ENCODE measurements around the gene SNX5. TPM values are rescaled to one million over a fixed set of nuclear protein-coding genes. Genes with fewer than 3 reads are reported as not detected.

Gene SNX5
- total RNA-seq, 2 donors from 2014 or later, result 48.3 to 84.8 TPM

DNA sequence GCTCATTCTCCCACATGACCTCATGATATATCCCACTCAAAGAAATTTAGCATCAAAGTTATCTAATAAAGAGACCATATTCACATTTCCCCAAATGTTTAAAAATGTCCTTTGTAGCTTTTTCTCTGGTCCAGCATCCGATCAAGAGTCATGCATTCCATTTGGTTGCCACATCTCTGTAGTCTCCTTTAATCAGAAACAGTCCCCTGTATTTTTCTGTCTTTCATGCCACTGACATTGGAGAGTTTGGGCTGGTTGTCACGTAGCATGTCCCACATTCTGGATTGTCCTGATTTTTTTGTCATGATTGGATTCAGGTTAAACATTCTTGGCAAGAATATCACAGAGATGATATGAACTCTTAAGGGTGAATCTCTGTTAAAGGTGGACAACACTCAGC lies 55.7 kb downstream of the SNX5 start:
- no peak for DNase-seq (ENCODE audit: low spot score)
- H3K36me3 ChIP-seq, result no peaks in the 10 kb centered on the region
- H3K27ac ChIP-seq, result no peak overlapping the region
- TF ChIP-seq POLR2AphosphoS5 (IDR thresholded peaks at IDR 0.05) (no peak), POLR2A (IDR thresholded peaks at IDR 0.05) (no peak)
- TF ChIP-seq, protein P1, sequence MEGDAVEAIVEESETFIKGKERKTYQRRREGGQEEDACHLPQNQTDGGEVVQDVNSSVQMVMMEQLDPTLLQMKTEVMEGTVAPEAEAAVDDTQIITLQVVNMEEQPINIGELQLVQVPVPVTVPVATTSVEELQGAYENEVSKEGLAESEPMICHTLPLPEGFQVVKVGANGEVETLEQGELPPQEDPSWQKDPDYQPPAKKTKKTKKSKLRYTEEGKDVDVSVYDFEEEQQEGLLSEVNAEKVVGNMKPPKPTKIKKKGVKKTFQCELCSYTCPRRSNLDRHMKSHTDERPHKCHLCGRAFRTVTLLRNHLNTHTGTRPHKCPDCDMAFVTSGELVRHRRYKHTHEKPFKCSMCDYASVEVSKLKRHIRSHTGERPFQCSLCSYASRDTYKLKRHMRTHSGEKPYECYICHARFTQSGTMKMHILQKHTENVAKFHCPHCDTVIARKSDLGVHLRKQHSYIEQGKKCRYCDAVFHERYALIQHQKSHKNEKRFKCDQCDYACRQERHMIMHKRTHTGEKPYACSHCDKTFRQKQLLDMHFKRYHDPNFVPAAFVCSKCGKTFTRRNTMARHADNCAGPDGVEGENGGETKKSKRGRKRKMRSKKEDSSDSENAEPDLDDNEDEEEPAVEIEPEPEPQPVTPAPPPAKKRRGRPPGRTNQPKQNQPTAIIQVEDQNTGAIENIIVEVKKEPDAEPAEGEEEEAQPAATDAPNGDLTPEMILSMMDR (IDR thresholded peaks at IDR 0.05), result no peak
- no peaks in the 10 kb centered on the region for H3K9me3 ChIP-seq
- H3K4me3 ChIP-seq, result no peak overlapping the region
- 81% methylated on average over 2 of the region's 2 CpGs for WGBS
- H3K4me1 ChIP-seq (replicated peaks), result peaks cover 3% of the 10 kb centered on the region
- no peaks in the 10 kb centered on the region for H3K27me3 ChIP-seq (replicated peaks; ENCODE audit: insufficient read depth)
- intact Hi-C loops (cut with DNase I), result no loop called here

DNA sequence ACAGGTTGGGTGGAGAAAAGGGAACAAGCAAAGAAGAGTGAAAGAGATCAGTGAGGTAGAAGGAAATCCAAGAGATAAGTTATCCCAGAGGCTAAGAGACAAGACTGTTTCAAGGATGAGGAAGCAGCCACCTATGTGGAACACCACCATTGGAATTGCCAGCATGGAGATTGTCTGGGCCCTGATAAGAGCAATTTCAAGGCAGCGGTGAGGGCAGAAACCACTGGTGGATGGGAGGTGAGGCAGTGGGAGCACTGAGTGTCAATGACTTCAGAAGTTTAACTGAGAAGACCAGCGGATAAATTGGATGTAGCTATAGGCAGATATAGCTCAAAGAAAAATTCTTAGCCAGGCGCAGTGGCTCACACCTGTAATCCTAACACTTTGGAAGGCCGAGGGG lies 56.7 kb downstream of the SNX5 start:
- Histone ChIP-seq H3K9me3 (no peaks in the 10 kb centered on the region), H3K4me3 (no peak overlapping the region), H3K27me3 (replicated peaks; ENCODE audit: insufficient read depth) (no peaks in the 10 kb centered on the region), H3K27ac (no peak overlapping the region), H3K4me1 (replicated peaks) (peaks cover 3% of the 10 kb centered on the region), H3K36me3 (no peaks in the 10 kb centered on the region)
- 66% methylated on average over 4 of the region's 4 CpGs for WGBS
- DNase-seq (ENCODE audit: low spot score), result no peak
- TF ChIP-seq, protein P1 (IDR thresholded peaks at IDR 0.05), result no peak
- TF ChIP-seq POLR2A (IDR thresholded peaks at IDR 0.05) (no peak), POLR2AphosphoS5 (IDR thresholded peaks at IDR 0.05) (no peak)
- intact Hi-C loops (cut with DNase I), result no loop called here

DNA sequence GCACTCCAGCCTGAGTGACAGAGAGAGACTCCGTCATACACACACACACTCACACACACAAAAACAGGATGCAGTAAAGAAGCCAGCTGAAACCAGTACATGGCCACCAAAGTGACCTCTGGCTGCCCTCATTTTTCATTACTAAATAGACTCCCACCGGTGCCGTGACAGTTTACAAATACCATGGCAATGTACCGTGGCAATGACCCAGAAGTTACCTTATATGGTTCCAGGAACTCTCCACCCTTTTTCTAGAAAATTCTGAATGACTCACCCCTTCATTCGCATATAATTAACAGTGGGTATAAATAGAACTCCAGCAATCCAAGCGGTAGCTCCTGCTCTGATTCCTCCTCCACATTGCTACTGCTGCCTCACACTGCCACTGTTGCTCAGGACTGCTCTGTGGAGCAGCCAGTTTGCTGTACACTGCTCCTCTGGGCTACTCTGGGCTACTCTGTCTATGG lies 57.7 kb downstream of the SNX5 start:
- Histone ChIP-seq H3K27me3 (replicated peaks; ENCODE audit: insufficient read depth) (no peaks in the 10 kb centered on the region), H3K36me3 (no peaks in the 10 kb centered on the region), H3K4me3 (no peak overlapping the region), H3K27ac (peak overlapping the region; percentile 16 to 20), H3K9me3 (no peaks in the 10 kb centered on the region), H3K4me1 (replicated peaks) (no peaks in the 10 kb centered on the region)
- TF ChIP-seq POLR2AphosphoS5 (IDR thresholded peaks at IDR 0.05) (peak; percentile 41), POLR2A (IDR thresholded peaks at IDR 0.05) (no peak)
- TF ChIP-seq, protein P1 (IDR thresholded peaks at IDR 0.05), result no peak
- intact Hi-C loops (cut with DNase I), result no loop called here
- 37% methylated on average over 6 of the region's 6 CpGs for WGBS
- DNase-seq (ENCODE audit: low spot score), result no peak

DNA sequence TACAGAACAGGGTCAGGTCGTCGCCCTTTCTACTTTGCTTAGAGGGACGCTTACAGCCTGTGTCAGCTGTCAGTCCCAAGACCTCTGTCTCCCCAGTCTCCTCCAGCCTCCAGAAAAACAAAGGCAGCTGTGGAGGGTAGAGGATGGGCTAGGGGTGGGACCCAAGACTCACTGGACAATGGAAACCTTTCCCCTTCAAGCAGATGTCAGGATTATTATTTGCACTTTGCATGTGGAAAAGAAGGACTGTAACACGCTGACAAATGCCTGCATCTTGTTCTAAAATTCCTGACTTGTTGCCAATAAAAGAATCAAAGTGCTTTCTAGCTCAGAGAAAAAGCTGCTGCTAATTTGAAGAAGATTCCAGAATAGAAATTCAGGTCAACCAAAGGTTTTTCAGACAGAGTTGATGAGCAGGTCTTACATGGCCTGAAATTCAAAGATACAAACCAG lies 58.7 kb downstream of the SNX5 start:
- H3K36me3 ChIP-seq, result no peaks in the 10 kb centered on the region
- intact Hi-C loops (cut with DNase I), result no loop called here
- TF ChIP-seq, protein P1 (IDR thresholded peaks at IDR 0.05), result no peak
- TF ChIP-seq POLR2AphosphoS5 (IDR thresholded peaks at IDR 0.05) (no peak), POLR2A (IDR thresholded peaks at IDR 0.05) (no peak)
- DNase-seq (ENCODE audit: low spot score), result no peak
- H3K4me1 ChIP-seq (replicated peaks), result no peaks in the 10 kb centered on the region
- no peak overlapping the region for H3K4me3 ChIP-seq
- no peaks in the 10 kb centered on the region for H3K27me3 ChIP-seq (replicated peaks; ENCODE audit: insufficient read depth)
- peak overlapping the region in 1 of 2 donors; percentile 8 for H3K27ac ChIP-seq
- no peaks in the 10 kb centered on the region for H3K9me3 ChIP-seq
- 53% methylated on average over 4 of the region's 4 CpGs for WGBS

DNA sequence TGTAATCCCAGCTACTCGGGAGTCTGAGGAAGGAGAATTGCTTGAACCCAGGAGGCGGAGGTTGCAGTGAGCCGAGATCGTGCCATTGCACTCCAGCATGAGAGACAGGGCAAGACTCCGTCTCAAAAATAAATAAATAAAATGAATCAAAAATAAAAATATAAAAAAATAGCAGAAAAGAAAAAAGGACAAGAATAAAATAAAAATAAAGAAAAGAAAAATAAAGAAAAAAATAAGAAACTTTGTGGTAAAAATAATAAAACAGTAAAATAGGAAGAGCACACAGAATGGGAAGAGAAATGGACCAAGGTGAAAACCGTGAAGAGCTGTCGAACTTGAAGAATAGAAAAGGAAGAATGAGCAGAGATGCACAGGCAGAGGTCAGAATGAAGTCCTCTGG lies 63.0 kb downstream of the SNX5 start:
- Histone ChIP-seq H3K36me3 (no peaks in the 10 kb centered on the region), H3K4me1 (replicated peaks) (no peaks in the 10 kb centered on the region), H3K9me3 (no peaks in the 10 kb centered on the region), H3K27me3 (replicated peaks; ENCODE audit: insufficient read depth) (no peaks in the 10 kb centered on the region), H3K4me3 (no peak overlapping the region), H3K27ac (no peak overlapping the region)
- WGBS, result 94% methylated on average over 7 of the region's 7 CpGs
- TF ChIP-seq, protein P1 (IDR thresholded peaks at IDR 0.05), result no peak
- no peak for TF ChIP-seq POLR2AphosphoS5 (IDR thresholded peaks at IDR 0.05)
- no peak for TF ChIP-seq POLR2A (IDR thresholded peaks at IDR 0.05)
- no peak for DNase-seq (ENCODE audit: low spot score)
- intact Hi-C loops (cut with DNase I), result no loop called here

Data from prostate gland (tissue), 2 donors.